Astrocyte (in vitro differentiated cells and primary cell): Measurements from ENCODE around the gene GNB1. TPM values are rescaled to one million over a fixed set of nuclear protein-coding genes. Genes with fewer than 3 reads are reported as not detected.
"Not testable (repeated sequence)": the region's sequence is repeated elsewhere in the genome, so short reads cannot be mapped to it uniquely, and the experiment has no call there.

Experiments
- DNase-seq: peaks from one replicate; pipeline ENCODE4 v3.0.0-alpha.2; 2010; ENCODE audit warnings: low read depth
- FAIRE-seq: peaks from 2 replicates; lab custom pipeline; 2011; peaks lifted over from hg19 to GRCh38; lab: Jason Lieb, UNC
- H2AFZ ChIP-seq: 2 replicates; pipeline ENCODE4 v1.6.0; 2012; ENCODE audit warnings: low read depth, low read length, inconsistent platforms
- H3K27ac ChIP-seq: 2 replicates; pipeline ENCODE4 v1.5.1; 2011; ENCODE audit warnings: low read depth, low read length, inconsistent platforms
- H3K27me3 ChIP-seq: 2 replicates; pipeline ENCODE4 v1.6.0; 2011; ENCODE audit warnings: low read length, inconsistent platforms; ENCODE audit not compliant: insufficient read depth
- H3K36me3 ChIP-seq: 2 replicates; pipeline ENCODE4 v1.5.1; 2011; ENCODE audit warnings: low read length, inconsistent platforms; ENCODE audit not compliant: insufficient read depth
- H3K4me1 ChIP-seq: 2 replicates; pipeline ENCODE4 v1.5.1; 2011; ENCODE audit warnings: low read length, inconsistent platforms; ENCODE audit not compliant: insufficient read depth
- H3K4me2 ChIP-seq: 2 replicates; pipeline ENCODE4 v1.6.0; 2012; ENCODE audit warnings: low read length, inconsistent platforms
- H3K4me3 ChIP-seq: 2 replicates; pipeline ENCODE4 v1.5.1; 2011; ENCODE audit warnings: low read depth, mild to moderate bottlenecking, low read length, inconsistent platforms; ENCODE audit not compliant: insufficient read depth
- H3K79me2 ChIP-seq: 2 replicates; pipeline ENCODE4 v1.6.0; 2012; ENCODE audit warnings: mild to moderate bottlenecking, low read length, inconsistent platforms; ENCODE audit not compliant: insufficient read depth
- H3K9ac ChIP-seq: 2 replicates; pipeline ENCODE4 v1.6.0; 2012; ENCODE audit warnings: mild to moderate bottlenecking, low read length, inconsistent platforms
- H3K9me3 ChIP-seq: 2 replicates; pipeline ENCODE4 v1.5.1; 2012; ENCODE audit warnings: low read depth, mild to moderate bottlenecking, low read length, inconsistent platforms; ENCODE audit not compliant: insufficient read depth
- H4K20me1 ChIP-seq: 2 replicates; pipeline ENCODE4 v1.6.0; 2012; ENCODE audit warnings: low read length, inconsistent platforms; ENCODE audit not compliant: insufficient read depth
- H3K27ac Mint-ChIP-seq: one replicate; pipeline ENCODE4 v1.8.0; 2021; ENCODE audit warnings: mild to moderate bottlenecking, mixed read lengths; ENCODE audit not compliant: unreplicated experiment
- H3K27me3 Mint-ChIP-seq: one replicate; pipeline ENCODE4 v1.8.0; 2021; ENCODE audit warnings: low read depth, mixed read lengths; ENCODE audit not compliant: unreplicated experiment
- H3K36me3 Mint-ChIP-seq: one replicate; pipeline ENCODE4 v1.8.0; 2021; ENCODE audit warnings: low read depth, mixed read lengths; ENCODE audit not compliant: unreplicated experiment
- H3K4me1 Mint-ChIP-seq: one replicate; pipeline ENCODE4 v1.8.0; 2021; ENCODE audit warnings: low read depth, mixed read lengths; ENCODE audit not compliant: unreplicated experiment
- H3K4me3 Mint-ChIP-seq: one replicate; pipeline ENCODE4 v1.8.0; 2021; ENCODE audit warnings: mild to moderate bottlenecking, moderate library complexity, mixed read lengths; ENCODE audit not compliant: unreplicated experiment
- H3K9me3 Mint-ChIP-seq: one replicate; pipeline ENCODE4 v1.8.0; 2021; ENCODE audit warnings: mild to moderate bottlenecking, mixed read lengths; ENCODE audit not compliant: unreplicated experiment
- EZH2 ChIP-seq: IDR thresholded peaks from 2 replicates; pipeline ENCODE4 v1.6.1; 2012; ENCODE audit warnings: mild to moderate bottlenecking, low read length, inconsistent platforms; ENCODE audit not compliant: insufficient read depth
- total RNA-seq: library from RNA; stranded (reverse); gene quantifications from 2 replicates; pipeline ENCODE4 v1.2.1, GENCODE V29; 2021
- TF ChIP-seq, protein P1 (sequence below): IDR thresholded peaks from 2 replicates; pipeline ENCODE4 v1.5.1; 2011; ENCODE audit warnings: low read depth, mild to moderate bottlenecking, inconsistent platforms, low read length, moderate library complexity; ENCODE audit not compliant: insufficient read depth

GNB1 gene
- total RNA-seq, 1 donor from 2014 or later: 602 TPM

DNA sequence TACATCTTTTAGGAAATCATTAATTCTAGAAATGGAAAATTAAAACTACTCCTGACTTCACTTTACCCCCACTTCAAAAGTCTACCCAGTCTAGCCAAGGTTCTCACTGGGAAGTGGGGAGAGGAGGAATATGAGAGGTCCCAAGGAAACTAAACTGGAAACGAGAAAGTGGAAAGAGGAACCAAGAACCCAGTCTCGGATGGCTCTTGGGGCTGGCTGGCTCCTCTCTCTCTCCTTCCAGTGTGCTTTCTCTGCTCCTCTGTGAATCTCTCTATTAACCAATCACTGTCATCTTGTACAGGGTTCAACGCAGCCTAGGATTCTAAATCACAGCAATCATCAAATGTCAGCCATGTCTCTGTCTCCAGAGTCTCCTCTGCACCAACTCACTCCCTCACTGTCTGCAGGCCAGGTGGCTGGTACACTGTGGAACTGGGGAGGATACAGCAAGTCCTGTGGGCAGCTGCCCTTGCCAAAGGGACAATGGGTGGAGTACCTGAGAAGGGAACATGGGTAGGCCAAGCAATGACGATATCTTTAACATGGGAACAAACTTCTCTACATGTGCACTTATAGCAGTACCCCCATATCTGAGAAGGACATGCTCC lies 33.7 kb downstream of the GNB1 start:
- H3K4me3 Mint-ChIP-seq: no peak overlapping the region
- no peaks in the 10 kb centered on the region for H3K9me3 Mint-ChIP-seq
- Histone ChIP-seq H3K27ac (no peak overlapping the region), H3K36me3 (peaks cover 3% of the 10 kb centered on the region), H3K4me2 (no peak overlapping the region), H4K20me1 (peaks cover 100% of the 10 kb centered on the region), H3K4me1 (peaks cover 12% of the 10 kb centered on the region), H3K79me2 (peaks cover 99% of the 10 kb centered on the region), H3K4me3 (no peak overlapping the region), H3K9ac (no peak overlapping the region), H2AFZ (no peak overlapping the region), H3K27me3 (no peaks in the 10 kb centered on the region), H3K9me3 (no peaks in the 10 kb centered on the region)
- H3K4me1 Mint-ChIP-seq: peaks cover 33% of the 10 kb centered on the region
- H3K27ac Mint-ChIP-seq: peak overlapping the region; percentile 38
- no peak for DNase-seq
- FAIRE-seq: no peak
- no peak for TF ChIP-seq EZH2
- TF ChIP-seq, protein P1, sequence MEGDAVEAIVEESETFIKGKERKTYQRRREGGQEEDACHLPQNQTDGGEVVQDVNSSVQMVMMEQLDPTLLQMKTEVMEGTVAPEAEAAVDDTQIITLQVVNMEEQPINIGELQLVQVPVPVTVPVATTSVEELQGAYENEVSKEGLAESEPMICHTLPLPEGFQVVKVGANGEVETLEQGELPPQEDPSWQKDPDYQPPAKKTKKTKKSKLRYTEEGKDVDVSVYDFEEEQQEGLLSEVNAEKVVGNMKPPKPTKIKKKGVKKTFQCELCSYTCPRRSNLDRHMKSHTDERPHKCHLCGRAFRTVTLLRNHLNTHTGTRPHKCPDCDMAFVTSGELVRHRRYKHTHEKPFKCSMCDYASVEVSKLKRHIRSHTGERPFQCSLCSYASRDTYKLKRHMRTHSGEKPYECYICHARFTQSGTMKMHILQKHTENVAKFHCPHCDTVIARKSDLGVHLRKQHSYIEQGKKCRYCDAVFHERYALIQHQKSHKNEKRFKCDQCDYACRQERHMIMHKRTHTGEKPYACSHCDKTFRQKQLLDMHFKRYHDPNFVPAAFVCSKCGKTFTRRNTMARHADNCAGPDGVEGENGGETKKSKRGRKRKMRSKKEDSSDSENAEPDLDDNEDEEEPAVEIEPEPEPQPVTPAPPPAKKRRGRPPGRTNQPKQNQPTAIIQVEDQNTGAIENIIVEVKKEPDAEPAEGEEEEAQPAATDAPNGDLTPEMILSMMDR: no peak
- H3K27me3 Mint-ChIP-seq: no peaks in the 10 kb centered on the region
- H3K36me3 Mint-ChIP-seq: peaks cover 9% of the 10 kb centered on the region

DNA sequence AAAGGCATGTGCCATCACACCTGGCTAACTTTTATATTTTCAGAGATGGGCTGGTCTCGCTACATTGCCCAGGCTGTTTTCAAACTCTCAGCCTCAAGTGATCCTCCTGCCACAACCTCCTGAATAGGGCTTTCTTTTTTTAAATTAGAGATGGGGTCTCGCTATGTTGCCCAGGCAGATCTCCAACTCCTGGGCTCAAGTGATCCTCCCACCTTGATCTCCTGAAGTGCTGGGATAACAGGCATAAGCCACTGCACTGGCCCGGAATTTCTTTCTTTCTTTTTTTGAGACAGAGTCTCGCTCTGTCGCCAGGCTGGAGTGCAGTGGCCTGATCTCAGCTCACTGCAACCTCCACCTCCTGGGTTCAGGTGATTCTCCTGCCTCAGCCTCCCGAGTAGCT lies 34.7 kb downstream of the GNB1 start:
- not testable (repeated sequence) for H3K27ac ChIP-seq
- peak overlapping the region; percentile 53 for H3K27ac Mint-ChIP-seq

GRCh38 chr1:1853593-1854257 lies 37.2 kb downstream of the GNB1 start:
- Histone ChIP-seq H3K4me2 (no peak overlapping the region), H3K27me3 (no peaks in the 10 kb centered on the region), H4K20me1 (peaks cover 100% of the 10 kb centered on the region), H3K79me2 (peaks cover 99% of the 10 kb centered on the region), H3K36me3 (peaks cover 12% of the 10 kb centered on the region), H3K27ac (no peak overlapping the region), H2AFZ (no peak overlapping the region), H3K9me3 (no peaks in the 10 kb centered on the region), H3K4me3 (no peak overlapping the region), H3K9ac (no peak overlapping the region), H3K4me1 (peaks cover 5% of the 10 kb centered on the region)
- TF ChIP-seq, protein P1: no peak
- Mint-ChIP-seq H3K27ac (peak overlapping the region; percentile 81), H3K4me3 (no peak overlapping the region), H3K27me3 (no peaks in the 10 kb centered on the region), H3K9me3 (no peaks in the 10 kb centered on the region), H3K36me3 (peaks cover 11% of the 10 kb centered on the region), H3K4me1 (peaks cover 29% of the 10 kb centered on the region)
- DNase-seq: no peak
- no peak for FAIRE-seq

More for the DNA sequence above, 34.7 kb downstream of the GNB1 start:
- not testable (repeated sequence) for DNase-seq, H3K9ac ChIP-seq, H2AFZ ChIP-seq, H3K4me2 ChIP-seq, H3K4me3 ChIP-seq, FAIRE-seq, H3K4me3 Mint-ChIP-seq, H3K27me3 Mint-ChIP-seq, H3K36me3 ChIP-seq, H3K9me3 Mint-ChIP-seq, H3K9me3 ChIP-seq, H3K27me3 ChIP-seq, H3K36me3 Mint-ChIP-seq
- Histone ChIP-seq H3K79me2 (peaks cover 99% of the 10 kb centered on the region), H3K4me1 (peaks cover 12% of the 10 kb centered on the region), H4K20me1 (peaks cover 100% of the 10 kb centered on the region)
- peaks cover 33% of the 10 kb centered on the region for H3K4me1 Mint-ChIP-seq
